K562 (cell line): ENCODE measurements around the gene FNDC11. TPM values are rescaled to one million over a fixed set of nuclear protein-coding genes. Genes with fewer than 3 reads are reported as not detected.

Experiments
- ATAC-seq: fragments of 200-7000 bp; cut with Tn5 transposase; 3 replicates; pipeline ENCODE4 v1.9.1; 2020; ENCODE audit warnings: moderate library complexity
- BruUV-seq: library from RNA; stranded (reverse); fragments of 400-500 nt; replicated peaks from 2 replicates; lab custom pipeline; 2021; lab: Mats Ljungman, UMichigan
- CTCF ChIA-PET: fragments of 300-600 bp; formaldehyde crosslinking; extraction: SDS; loops from one replicate; lab custom pipeline; 2021; ENCODE audit warnings: low intra/inter-chr PET ratio; lab: Yijun Ruan, JAX
- POLR2A ChIA-PET: fragments of 300-600, 350-650 bp; sonication (Branson Sonifier 250); formaldehyde crosslinking; extraction: SDS; loops from one replicate; lab custom pipeline; 2021; ENCODE audit warnings: antibody characterized with exemption, inconsistent platforms; lab: Yijun Ruan, JAX
- DNase-seq, 4 experiments: peaks; one replicate each; pipeline versions ENCODE4 v3.0.0 to v3.0.0-alpha.2; 2011 to 2018; ENCODE audit warnings: low spot score in 3 of 4, mixed read lengths in 3 of 4; ENCODE audit errors: extremely low read depth in 1 of 4
- FAIRE-seq: peaks from 2 replicates; lab custom pipeline; 2011; peaks lifted over from hg19 to GRCh38; lab: Jason Lieb, UNC
- H2AFZ ChIP-seq: 2 replicates; pipeline ENCODE4 v1.6.0; 2011; ENCODE audit warnings: low read depth, low read length, control low read depth, inconsistent platforms
- H3K27ac ChIP-seq: fragments of 200-600 bp; 3 replicates; pipeline ENCODE4 v1.8.0; 2011; ENCODE audit warnings: low read depth, mild to moderate bottlenecking, control low read depth, inconsistent platforms, low read length, moderate library complexity, mixed read lengths; ENCODE audit errors: extremely low read depth
- H3K27me3 ChIP-seq, 2 experiments: fragments of 300-600 bp in 1 of 2; 2 replicates in 1 of 2; 3 replicates in 1 of 2; pipeline versions ENCODE4 v1.6.0 to v1.8.0; 2011; ENCODE audit warnings: inconsistent platforms in 2 of 2, low read length in 2 of 2, mild to moderate bottlenecking in 1 of 2, mixed read lengths in 1 of 2, moderate library complexity in 1 of 2; ENCODE audit not compliant: control insufficient read depth in 2 of 2, insufficient read depth in 2 of 2
- H3K36me3 ChIP-seq: fragments of 300-600 bp; 3 replicates; pipeline ENCODE4 v1.8.0; 2011; ENCODE audit warnings: mild to moderate bottlenecking, low read length, inconsistent platforms; ENCODE audit not compliant: control insufficient read depth, insufficient read depth
- H3K4me1 ChIP-seq, 2 experiments: fragments of 200-600 bp in 1 of 2; replicated peaks in 1 of 2; 2 replicates in 1 of 2; 3 replicates in 1 of 2; pipeline versions ENCODE4 v1.5.1 to v1.8.0; 2011; ENCODE audit warnings: inconsistent platforms in 2 of 2, low read length in 2 of 2, mild to moderate bottlenecking in 1 of 2, mixed read lengths in 1 of 2, moderate library complexity in 1 of 2; ENCODE audit not compliant: control insufficient read depth in 2 of 2, insufficient read depth in 2 of 2
- H3K4me2 ChIP-seq: 2 replicates; pipeline ENCODE4 v1.6.1; 2011; ENCODE audit warnings: low read length, control low read depth, inconsistent platforms, mixed read lengths; ENCODE audit not compliant: insufficient read depth
- H3K4me3 ChIP-seq: fragments of 200-600 bp; sonication (generic), shearing (Covaris generic); 2 replicates; pipeline ENCODE4 v1.5.1; 2016; ENCODE audit warnings: control low read depth, inconsistent platforms
- H3K79me2 ChIP-seq: fragments of 200-600 bp; 3 replicates; pipeline ENCODE4 v1.8.0; 2011; ENCODE audit warnings: low read length, inconsistent platforms; ENCODE audit not compliant: control insufficient read depth, insufficient read depth
- H3K9ac ChIP-seq, 2 experiments: 2 replicates each; pipeline versions ENCODE4 v1.6.0 to v1.6.1; 2011; ENCODE audit warnings: low read depth in 2 of 2, low read length in 2 of 2, control low read depth in 1 of 2, inconsistent platforms in 1 of 2, mild to moderate bottlenecking in 1 of 2, mixed read lengths in 1 of 2; ENCODE audit not compliant: insufficient read depth in 1 of 2
- H3K9me1 ChIP-seq: one replicate; pipeline ENCODE4 v1.6.0; 2011; ENCODE audit warnings: inconsistent platforms, mild to moderate bottlenecking, low read length, moderate library complexity; ENCODE audit not compliant: control insufficient read depth, insufficient read depth
- H3K9me3 ChIP-seq: replicated peaks from 2 replicates; pipeline ENCODE4 v1.5.1; 2011; ENCODE audit warnings: low read depth, low read length, inconsistent platforms; ENCODE audit not compliant: control insufficient read depth, insufficient read depth
- H4K20me1 ChIP-seq: replicated peaks from 2 replicates; pipeline ENCODE4 v1.6.1; 2011; ENCODE audit warnings: low read length, inconsistent platforms, mixed read lengths; ENCODE audit not compliant: control insufficient read depth, insufficient read depth
- ASH1L ChIP-seq: fragments of 450-650 bp; IDR thresholded peaks from 2 replicates; pipeline ENCODE4 v1.6.1; 2018; ENCODE audit warnings: borderline replicate concordance, mild to moderate bottlenecking, low read depth; ENCODE audit not compliant: partially characterized antibody
- BRD9 ChIP-seq: fragments of 450-650 bp; IDR thresholded peaks from 2 replicates; pipeline ENCODE4 v1.6.1; 2018; ENCODE audit warnings: low read depth; ENCODE audit not compliant: partially characterized antibody
- CHD1 ChIP-seq: fragments of 200-600 bp; sonication (generic); IDR thresholded peaks from one replicate; pipeline ENCODE4 v1.6.1; 2012; ENCODE audit warnings: mild to moderate bottlenecking, moderate library complexity, low read length, inconsistent platforms
- CREBBP ChIP-seq: IDR thresholded peaks from one replicate; pipeline ENCODE4 v1.6.1; 2012; ENCODE audit warnings: low read depth, mild to moderate bottlenecking, control low read depth, inconsistent platforms, low read length
- CTCFL ChIP-seq: IDR thresholded peaks from 2 replicates; pipeline ENCODE4 v1.6.1; 2011; ENCODE audit warnings: borderline replicate concordance, low read depth, mild to moderate bottlenecking, moderate library complexity, low read length; ENCODE audit not compliant: insufficient read depth, poor library complexity, severe bottlenecking
- FUS ChIP-seq: fragments of 200-400 bp; formaldehyde crosslinking; optimal IDR thresholded peaks from 2 replicates; pipeline ENCODE3; 2017; ENCODE audit warnings: low read depth, low read length
- NBN ChIP-seq: fragments of 450-650 bp; IDR thresholded peaks from 2 replicates; pipeline ENCODE4 v1.6.1; 2016; ENCODE audit warnings: low read depth, mild to moderate bottlenecking
- PCBP1 ChIP-seq: fragments of 200-400 bp; formaldehyde crosslinking; IDR thresholded peaks from 2 replicates; pipeline ENCODE4 v1.6.1; 2018; ENCODE audit warnings: mild to moderate bottlenecking, low read depth, low read length; ENCODE audit not compliant: poor library complexity, severe bottlenecking
- RBM17 ChIP-seq: fragments of 200-400 bp; formaldehyde crosslinking; IDR thresholded peaks from 2 replicates; pipeline ENCODE4 v1.6.1; 2017; ENCODE audit warnings: low read depth, mild to moderate bottlenecking, low read length, borderline replicate concordance
- RCOR1 ChIP-seq, 2 experiments: IDR thresholded peaks; 2 replicates each; pipeline ENCODE4 v1.6.1; 2012; ENCODE audit warnings: low read depth in 2 of 2, low read length in 2 of 2, borderline replicate concordance in 1 of 2, improper control_type of control experiment in 1 of 2
- RFX5 ChIP-seq: IDR thresholded peaks from 2 replicates; pipeline ENCODE4 v1.6.1; 2011; ENCODE audit warnings: low read depth, mild to moderate bottlenecking, improper control_type of control experiment, low read length
- RHOXF2B ChIP-seq: fragments of 250-450 bp; sonication (Bioruptor Pico); conservative IDR thresholded peaks from 2 replicates; pipeline ENCODE4 v1.5.1; 2021
- SNRNP70 ChIP-seq: fragments of 200-400 bp; formaldehyde crosslinking; optimal IDR thresholded peaks from 2 replicates; pipeline ENCODE3; 2017; ENCODE audit warnings: low read depth, low read length
- YBX1 ChIP-seq: fragments of 450-650 bp; IDR thresholded peaks from 2 replicates; pipeline ENCODE4 v1.7.1; 2016; ENCODE audit warnings: mild to moderate bottlenecking
- ZNF184 ChIP-seq: sonication (generic); formaldehyde crosslinking; IDR thresholded peaks from 2 replicates; pipeline ENCODE4 v1.5.0; 2020; ENCODE audit warnings: missing genetic modification reagents
- ZNF316 ChIP-seq: fragments of 450-650 bp; IDR thresholded peaks from 2 replicates; pipeline ENCODE4 v1.6.1; 2016
- WGBS: fragments of 100-300 bp; shearing (Covaris generic); methylation state at CpG from one replicate; pipeline ENCODE4 v1.1.6; 2016; ENCODE audit warnings: low coverage, mixed read lengths; ENCODE audit not compliant: insufficient coverage; ENCODE audit errors: missing lambda C conversion rate; 5-methylcytosine and 5-hydroxymethylcytosine counted together
- in situ Hi-C: fragments of 300-500 bp; cut with MboI; formaldehyde crosslinking; loops from 4 replicates; pipeline ENCODE4 v1.15.0; 2018; ENCODE audit warnings: inconsistent platforms, mixed read lengths
- intact Hi-C: fragments of 100-400 bp; cut with micrococcal nuclease; formaldehyde crosslinking; loops from 2 replicates; pipeline ENCODE4 v1.14.2; 2022
- polyA plus RNA-seq, 8 experiments: library from polyadenylated mRNA; depleted of rRNA in 4 of 8; stranded (reverse) in 5 of 8; unstranded in 3 of 8; fragments of >200 nt; fragmentation: Nextera tagmentation in 2 of 8; fragmentation: Illumina TruSeq in 1 of 8; extraction: Ambion mirVana in 2 of 8; extraction: Trizol in 1 of 8; gene quantifications; 2 replicates each; pipeline versions ENCODE4 v1.2.1 to v1.2.3, GENCODE V29; 2011 to 2014; ENCODE audit warnings: inconsistent platforms in 1 of 8, missing spikeins in 1 of 8
- total RNA-seq, 7 experiments: library from RNA; depleted of rRNA in 6 of 7; stranded (reverse); fragments of >200 nt in 6 of 7; fragmentation: Illumina TruSeq in 2 of 7; extraction: Trizol in 2 of 7; gene quantifications; 2 replicates each; pipeline versions ENCODE4 v1.2.1 to v1.2.3, GENCODE V29; 2011 to 2021; ENCODE audit warnings: low replicate concordance in 1 of 7

FNDC11 gene
- total and polyA plus RNA-seq, 9 of the 15 experiments (the other 6 are each of a cell fraction or from before 2014, with no cell fraction given), result 0.08 to 2.3 (median 0.64) TPM; not detected in 2

- Histone ChIP-seq H3K9me1 (no peaks in the 10 kb centered on the region), H3K36me3 (no peaks in the 10 kb centered on the region), H3K4me2 (no peak overlapping the region), H3K79me2 (no peaks in the 10 kb centered on the region), H2AFZ (no peak overlapping the region), H3K27me3 (no peaks in the 10 kb centered on the region), H3K9ac (no peak overlapping the region), H4K20me1 (no peaks in the 10 kb centered on the region), H3K4me1 (peaks cover 11 to 86% of the 10 kb centered on the region in 2 experiments), H3K4me3 (no peak overlapping the region), H3K9me3 (no peaks in the 10 kb centered on the region), H3K27ac (no peak overlapping the region)
- intact Hi-C loops (loop anchor here (10.0 kb wide), 1 partner anchor 307 kb away; the partner anchor contains the start of genes ABHD16B and TPD52L2), in situ Hi-C loops (no loop called here)
- ATAC-seq, result no peak
- 33% methylated on average over 8 of the region's 19 CpGs for WGBS
- no peak for FAIRE-seq
- CTCF ChIA-PET, result no interaction called here
- TF ChIP-seq FUS (no peak), CTCFL (no peak), CREBBP (no peak), RBM17 (no peak), CHD1 (no peak), RFX5 (no peak), RHOXF2B (CRISPR knock-in tag) (no peak), RCOR1 (IDR thresholded peaks at IDR 0.05; ENCODE audit: borderline replicate concordance in 1 of 2, low read depth in 2 of 2, low read length in 2 of 2) (no peak), ASH1L (no peak), ZNF316 (no peak), SNRNP70 (no peak), ZNF184 (CRISPR knock-in tag) (no peak), BRD9 (no peak), PCBP1 (no peak), NBN (no peak), YBX1 (no peak)
- no TSS peak for BruUV-seq
- POLR2A ChIA-PET, result interaction anchor here (0.6 to 1.0 kb wide), 6 partner anchors 8 to 150 kb away, joined by 3 to 4 read pairs (median 3); partner anchors contain the start of genes ARFRP1 and ZGPAT
- no peak for DNase-seq
Measured at GRCh38 chr20:63557481-63557891, 3.5 kb downstream of the FNDC11 start.
